ENCODE results near the gene GDE1.

- TF ChIP-seq CTCF (conservative IDR thresholded peaks at IDR 0.05) (no peak), ZFX (IDR thresholded peaks at IDR 0.05) (no peak)
Observed at GRCh38 chr16:19542138-19542821, 20.4 kb upstream of the GDE1 start.

Data from C4-2B (cell line).